ENCODE results near the gene RALGAPA2. TPM values are rescaled to one million over a fixed set of nuclear protein-coding genes. Genes with fewer than 3 reads are reported as not detected.

RALGAPA2 gene
- total RNA-seq, 1 donor from 2014 or later = 17.2 TPM

GRCh38 chr20:20721489-20721888 lies 9.0 kb upstream of the RALGAPA2 start:
- intact Hi-C loops (cut with micrococcal nuclease) = no loop called here

GRCh38 chr20:20720158-20720557 lies 7.7 kb upstream of the RALGAPA2 start:
- intact Hi-C loops (cut with micrococcal nuclease) = no loop called here

GRCh38 chr20:20719411-20719810 lies 7.0 kb upstream of the RALGAPA2 start:
- intact Hi-C loops (cut with micrococcal nuclease) = loop anchor here (10.0 kb wide), 2 partner anchors 585 to 1925 kb away; partner anchors contain the start of gene XRN2

GRCh38 chr20:20713244-20713765 lies 861 bp upstream of the RALGAPA2 start:
- intact Hi-C loops (cut with micrococcal nuclease) = loop anchor here (5.0 to 10.0 kb wide), 4 partner anchors 46 to 1919 kb away; partner anchors contain the start of genes NAA20 and XRN2

GRCh38 chr20:20712004-20712473 lies 405 bp downstream of the RALGAPA2 start:
- intact Hi-C loops (cut with micrococcal nuclease) = loop anchor here (1.0 to 10.0 kb wide), 5 partner anchors 45 to 1917 kb away; partner anchors contain the start of genes CFAP61, CRNKL1, NAA20 and XRN2

GRCh38 chr20:20711413-20711812 lies 1.0 kb downstream of the RALGAPA2 start:
- intact Hi-C loops (cut with micrococcal nuclease) = loop anchor here (5.0 to 10.0 kb wide), 4 partner anchors 44 to 1917 kb away; partner anchors contain the start of genes NAA20 and XRN2

GRCh38 chr20:20710443-20711315 lies 1.8 kb downstream of the RALGAPA2 start:
- intact Hi-C loops (cut with micrococcal nuclease) = loop anchor here (5.0 to 10.0 kb wide), 4 partner anchors 43 to 1916 kb away; partner anchors contain the start of genes NAA20 and XRN2

- intact Hi-C loops (cut with micrococcal nuclease) = loop anchor here (5.0 to 10.0 kb wide), 4 partner anchors 43 to 1915 kb away; partner anchors contain the start of genes NAA20 and XRN2
Observed at GRCh38 chr20:20709887-20710286, 2.6 kb downstream of the RALGAPA2 start.

- intact Hi-C loops (cut with micrococcal nuclease) = no loop called here
Observed at GRCh38 chr20:20706285-20706684, 6.2 kb downstream of the RALGAPA2 start.

- intact Hi-C loops (cut with micrococcal nuclease) = no loop called here
Observed at GRCh38 chr20:20702330-20703245, 9.9 kb downstream of the RALGAPA2 start.

GRCh38 chr20:20699917-20700316 lies 12.5 kb downstream of the RALGAPA2 start:
- intact Hi-C loops (cut with micrococcal nuclease) = no loop called here

GRCh38 chr20:20699144-20699543 lies 13.3 kb downstream of the RALGAPA2 start:
- intact Hi-C loops (cut with micrococcal nuclease) = no loop called here

- intact Hi-C loops (cut with micrococcal nuclease) = no loop called here
Observed at GRCh38 chr20:20697325-20697845, 15.1 kb downstream of the RALGAPA2 start.

- intact Hi-C loops (cut with micrococcal nuclease) = no loop called here
Observed at GRCh38 chr20:20695250-20695816, 17.1 kb downstream of the RALGAPA2 start.

GRCh38 chr20:20694591-20694990 lies 17.9 kb downstream of the RALGAPA2 start:
- intact Hi-C loops (cut with micrococcal nuclease) = no loop called here

GRCh38 chr20:20692587-20692986 lies 19.9 kb downstream of the RALGAPA2 start:
- intact Hi-C loops (cut with micrococcal nuclease) = no loop called here

- intact Hi-C loops (cut with micrococcal nuclease) = no loop called here
Observed at GRCh38 chr20:20691477-20692235, 20.8 kb downstream of the RALGAPA2 start.

GRCh38 chr20:20690676-20691476 lies 21.6 kb downstream of the RALGAPA2 start:
- intact Hi-C loops (cut with micrococcal nuclease) = no loop called here

- intact Hi-C loops (cut with micrococcal nuclease) = no loop called here
Observed at GRCh38 chr20:20687319-20687718, 25.1 kb downstream of the RALGAPA2 start.
